H1 (cell line): ENCODE measurements around the gene ROS1. TPM values are rescaled to one million over a fixed set of nuclear protein-coding genes. Genes with fewer than 3 reads are reported as not detected.

Experiments used
- CREB1 ChIP-seq: IDR thresholded peaks from 2 replicates; pipeline ENCODE4 v1.6.1; 2012; ENCODE audit warnings: inconsistent platforms
- E2F6 ChIP-seq: IDR thresholded peaks from 2 replicates; pipeline ENCODE4 v1.6.1; 2012; ENCODE audit warnings: inconsistent platforms
- EZH2 ChIP-seq: fragments of 200-600 bp; sonication (generic); IDR thresholded peaks from 2 replicates; pipeline ENCODE4 v1.7.1; 2012; ENCODE audit warnings: low read depth, mild to moderate bottlenecking, moderate library complexity, low read length, inconsistent platforms; ENCODE audit not compliant: severe bottlenecking
- GTF2F1 ChIP-seq: IDR thresholded peaks from 2 replicates; pipeline ENCODE4 v1.6.1; 2012; ENCODE audit warnings: low read depth, low read length, improper control_type of control experiment, borderline replicate concordance
- HDAC6 ChIP-seq: IDR thresholded peaks from one replicate; pipeline ENCODE4 v1.7.1; 2012; ENCODE audit warnings: low read depth, mild to moderate bottlenecking, inconsistent platforms, low read length, moderate library complexity
- MAX ChIP-seq: IDR thresholded peaks from 2 replicates; pipeline ENCODE4 v1.6.1; 2012; ENCODE audit warnings: inconsistent platforms
- RBBP5 ChIP-seq: IDR thresholded peaks from 2 replicates; pipeline ENCODE4 v1.7.1; 2012; ENCODE audit warnings: low read depth, mild to moderate bottlenecking, inconsistent platforms, low read length, moderate library complexity, borderline replicate concordance
- polyA plus RNA-seq, 7 experiments: library from polyadenylated mRNA; depleted of rRNA in 3 of 7; stranded (reverse) in 5 of 7; unstranded in 2 of 7; fragments of >200 nt in 5 of 7; fragments of 200-250 nt in 2 of 7; gene quantifications; 1 replicate in 5 of 7; 2 replicates in 1 of 7; 4 replicates in 1 of 7; pipeline versions ENCODE4 v1.2.1 to v1.2.3, GENCODE V29; 2011 to 2013; ENCODE audit warnings: missing spikeins in 2 of 7, mixed read lengths in 2 of 7
- total RNA-seq: library from RNA; stranded (reverse); fragmentation: NEBNext Ultra II Directional; extraction: Animal tissue kit (Norgen Biotek cat#: 25700); gene quantifications from 2 replicates; pipeline ENCODE4 v1.2.1, GENCODE V29; 2021
- TF ChIP-seq, protein P1 (sequence below): fragments of 300-600 bp; sonication (generic); IDR thresholded peaks from 2 replicates; pipeline ENCODE4 v1.7.1; 2012; ENCODE audit warnings: low read length, moderate library complexity, mild to moderate bottlenecking, inconsistent platforms; ENCODE audit not compliant: insufficient replicate concordance

Gene ROS1
- total and polyA plus RNA-seq, 2 of the 8 experiments (the other 6 are each of a cell fraction or from before 2014, with no cell fraction given) = not detected

DNA sequence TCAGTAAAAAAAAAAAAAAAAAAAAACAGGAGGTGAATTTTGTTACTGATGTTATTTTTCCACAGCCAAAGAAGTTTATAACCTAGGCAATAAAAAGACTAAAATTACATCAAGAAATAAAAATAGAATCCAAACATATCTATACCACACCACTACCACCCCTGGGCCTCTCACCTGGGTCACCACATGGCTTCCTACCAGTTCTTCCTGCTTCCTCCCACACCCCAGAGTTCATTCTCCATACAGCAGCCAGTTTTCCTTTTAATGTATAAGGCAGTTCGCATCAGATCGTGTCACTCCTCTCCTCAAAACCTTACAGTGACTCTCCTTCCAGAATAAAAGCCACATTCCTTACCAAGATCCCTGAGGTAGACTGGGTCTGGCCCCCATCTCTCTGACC, 23.9 kb downstream of the ROS1 start (continued):
- TF ChIP-seq, protein P1, sequence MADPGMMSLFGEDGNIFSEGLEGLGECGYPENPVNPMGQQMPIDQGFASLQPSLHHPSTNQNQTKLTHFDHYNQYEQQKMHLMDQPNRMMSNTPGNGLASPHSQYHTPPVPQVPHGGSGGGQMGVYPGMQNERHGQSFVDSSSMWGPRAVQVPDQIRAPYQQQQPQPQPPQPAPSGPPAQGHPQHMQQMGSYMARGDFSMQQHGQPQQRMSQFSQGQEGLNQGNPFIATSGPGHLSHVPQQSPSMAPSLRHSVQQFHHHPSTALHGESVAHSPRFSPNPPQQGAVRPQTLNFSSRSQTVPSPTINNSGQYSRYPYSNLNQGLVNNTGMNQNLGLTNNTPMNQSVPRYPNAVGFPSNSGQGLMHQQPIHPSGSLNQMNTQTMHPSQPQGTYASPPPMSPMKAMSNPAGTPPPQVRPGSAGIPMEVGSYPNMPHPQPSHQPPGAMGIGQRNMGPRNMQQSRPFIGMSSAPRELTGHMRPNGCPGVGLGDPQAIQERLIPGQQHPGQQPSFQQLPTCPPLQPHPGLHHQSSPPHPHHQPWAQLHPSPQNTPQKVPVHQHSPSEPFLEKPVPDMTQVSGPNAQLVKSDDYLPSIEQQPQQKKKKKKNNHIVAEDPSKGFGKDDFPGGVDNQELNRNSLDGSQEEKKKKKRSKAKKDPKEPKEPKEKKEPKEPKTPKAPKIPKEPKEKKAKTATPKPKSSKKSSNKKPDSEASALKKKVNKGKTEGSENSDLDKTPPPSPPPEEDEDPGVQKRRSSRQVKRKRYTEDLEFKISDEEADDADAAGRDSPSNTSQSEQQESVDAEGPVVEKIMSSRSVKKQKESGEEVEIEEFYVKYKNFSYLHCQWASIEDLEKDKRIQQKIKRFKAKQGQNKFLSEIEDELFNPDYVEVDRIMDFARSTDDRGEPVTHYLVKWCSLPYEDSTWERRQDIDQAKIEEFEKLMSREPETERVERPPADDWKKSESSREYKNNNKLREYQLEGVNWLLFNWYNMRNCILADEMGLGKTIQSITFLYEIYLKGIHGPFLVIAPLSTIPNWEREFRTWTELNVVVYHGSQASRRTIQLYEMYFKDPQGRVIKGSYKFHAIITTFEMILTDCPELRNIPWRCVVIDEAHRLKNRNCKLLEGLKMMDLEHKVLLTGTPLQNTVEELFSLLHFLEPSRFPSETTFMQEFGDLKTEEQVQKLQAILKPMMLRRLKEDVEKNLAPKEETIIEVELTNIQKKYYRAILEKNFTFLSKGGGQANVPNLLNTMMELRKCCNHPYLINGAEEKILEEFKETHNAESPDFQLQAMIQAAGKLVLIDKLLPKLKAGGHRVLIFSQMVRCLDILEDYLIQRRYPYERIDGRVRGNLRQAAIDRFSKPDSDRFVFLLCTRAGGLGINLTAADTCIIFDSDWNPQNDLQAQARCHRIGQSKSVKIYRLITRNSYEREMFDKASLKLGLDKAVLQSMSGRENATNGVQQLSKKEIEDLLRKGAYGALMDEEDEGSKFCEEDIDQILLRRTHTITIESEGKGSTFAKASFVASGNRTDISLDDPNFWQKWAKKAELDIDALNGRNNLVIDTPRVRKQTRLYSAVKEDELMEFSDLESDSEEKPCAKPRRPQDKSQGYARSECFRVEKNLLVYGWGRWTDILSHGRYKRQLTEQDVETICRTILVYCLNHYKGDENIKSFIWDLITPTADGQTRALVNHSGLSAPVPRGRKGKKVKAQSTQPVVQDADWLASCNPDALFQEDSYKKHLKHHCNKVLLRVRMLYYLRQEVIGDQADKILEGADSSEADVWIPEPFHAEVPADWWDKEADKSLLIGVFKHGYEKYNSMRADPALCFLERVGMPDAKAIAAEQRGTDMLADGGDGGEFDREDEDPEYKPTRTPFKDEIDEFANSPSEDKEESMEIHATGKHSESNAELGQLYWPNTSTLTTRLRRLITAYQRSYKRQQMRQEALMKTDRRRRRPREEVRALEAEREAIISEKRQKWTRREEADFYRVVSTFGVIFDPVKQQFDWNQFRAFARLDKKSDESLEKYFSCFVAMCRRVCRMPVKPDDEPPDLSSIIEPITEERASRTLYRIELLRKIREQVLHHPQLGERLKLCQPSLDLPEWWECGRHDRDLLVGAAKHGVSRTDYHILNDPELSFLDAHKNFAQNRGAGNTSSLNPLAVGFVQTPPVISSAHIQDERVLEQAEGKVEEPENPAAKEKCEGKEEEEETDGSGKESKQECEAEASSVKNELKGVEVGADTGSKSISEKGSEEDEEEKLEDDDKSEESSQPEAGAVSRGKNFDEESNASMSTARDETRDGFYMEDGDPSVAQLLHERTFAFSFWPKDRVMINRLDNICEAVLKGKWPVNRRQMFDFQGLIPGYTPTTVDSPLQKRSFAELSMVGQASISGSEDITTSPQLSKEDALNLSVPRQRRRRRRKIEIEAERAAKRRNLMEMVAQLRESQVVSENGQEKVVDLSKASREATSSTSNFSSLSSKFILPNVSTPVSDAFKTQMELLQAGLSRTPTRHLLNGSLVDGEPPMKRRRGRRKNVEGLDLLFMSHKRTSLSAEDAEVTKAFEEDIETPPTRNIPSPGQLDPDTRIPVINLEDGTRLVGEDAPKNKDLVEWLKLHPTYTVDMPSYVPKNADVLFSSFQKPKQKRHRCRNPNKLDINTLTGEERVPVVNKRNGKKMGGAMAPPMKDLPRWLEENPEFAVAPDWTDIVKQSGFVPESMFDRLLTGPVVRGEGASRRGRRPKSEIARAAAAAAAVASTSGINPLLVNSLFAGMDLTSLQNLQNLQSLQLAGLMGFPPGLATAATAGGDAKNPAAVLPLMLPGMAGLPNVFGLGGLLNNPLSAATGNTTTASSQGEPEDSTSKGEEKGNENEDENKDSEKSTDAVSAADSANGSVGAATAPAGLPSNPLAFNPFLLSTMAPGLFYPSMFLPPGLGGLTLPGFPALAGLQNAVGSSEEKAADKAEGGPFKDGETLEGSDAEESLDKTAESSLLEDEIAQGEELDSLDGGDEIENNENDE = no peak
- TF ChIP-seq GTF2F1 = no peak
- TF ChIP-seq E2F6 = no peak
- TF ChIP-seq EZH2 = no peak
- TF ChIP-seq MAX = no peak
- TF ChIP-seq CREB1 = no peak
- no peak for TF ChIP-seq HDAC6
- no peak for TF ChIP-seq RBBP5
